Body of pancreas (tissue), 4 donors: ENCODE measurements around the gene SIN3B. TPM values are rescaled to one million over a fixed set of nuclear protein-coding genes. Genes with fewer than 3 reads are reported as not detected.

Experiments used
- ATAC-seq: fragments of 150-250 bp; one replicate; pipeline ENCODE4 v1.9.1; 2016
- DNase-seq, 4 donors: peaks; one replicate each; pipeline ENCODE4 v3.0.0-alpha.2; 2019
- H3K27ac ChIP-seq, 4 donors: fragments of 200-600 bp; sonication (generic); 1 replicate in 3 of 4; 2 replicates in 1 of 4; pipeline versions ENCODE4 v1.5.1 to v1.6.1; 2016 to 2019; ENCODE audit warnings: mild to moderate bottlenecking in 1 of 4, mixed read lengths in 1 of 4, moderate library complexity in 1 of 4
- H3K27me3 ChIP-seq, 2 donors: fragments of 200-600 bp; sonication (generic); one replicate each; pipeline ENCODE4 v1.6.0; 2016; ENCODE audit warnings: mild to moderate bottlenecking in 1 of 2
- H3K36me3 ChIP-seq, 2 donors: fragments of 200-600 bp; sonication (generic); replicated peaks in 1 of 2; 2 replicates each; pipeline ENCODE4 v1.5.1; 2016; ENCODE audit warnings: low read depth in 2 of 2; ENCODE audit not compliant: insufficient read depth in 1 of 2
- H3K4me1 ChIP-seq: fragments of 200-600 bp; sonication (generic); one replicate; pipeline ENCODE4 v1.6.0; 2016
- H3K4me3 ChIP-seq, 2 donors: fragments of 200-600 bp; sonication (generic); 1 replicate in 1 of 2; 2 replicates in 1 of 2; pipeline ENCODE4 v1.5.1; 2016 to 2019
- H3K9me3 ChIP-seq, 3 donors: fragments of 200-600 bp; sonication (generic); 1 replicate in 2 of 3; 2 replicates in 1 of 3; pipeline ENCODE4 v1.5.1; 2016
- CTCF ChIP-seq, 7 experiments: fragments of 450-650 bp in 4 of 7; fragments of 200-600 bp in 3 of 7; sonication (generic) in 3 of 7; IDR thresholded peaks; one replicate each; pipeline ENCODE4 v1.5.1; 2016 to 2019; ENCODE audit warnings: antibody characterized with exemption in 7 of 7
- POLR2A ChIP-seq, 3 donors: fragments of 450-650 bp; IDR thresholded peaks; one replicate each; pipeline ENCODE4 v1.6.1; 2016; ENCODE audit warnings: antibody characterized with exemption in 3 of 3, mild to moderate bottlenecking in 2 of 3
- WGBS, 2 donors: methylation state at CpG; one replicate each; pipeline ENCODE4 v1.1.5; 2017; 5-methylcytosine and 5-hydroxymethylcytosine counted together
- intact Hi-C: fragments of 100-400 bp; cut with DNase I; formaldehyde crosslinking; loops from one replicate; pipeline ENCODE4 v1.15.1; 2023
- total RNA-seq, 2 donors: library from RNA; depleted of rRNA; stranded (reverse); fragments of >200 nt; gene quantifications; one replicate each; pipeline ENCODE4 v1.1.0, GENCODE V29; 2016

Gene SIN3B
- total RNA-seq, 2 donors from 2014 or later = 21.5 to 71.2 TPM

GRCh38 chr19:16789238-16789637 lies 40.0 kb upstream of the SIN3B start:
- no peak for DNase-seq
- Histone ChIP-seq H3K4me1 (no peaks in the 10 kb centered on the region), H3K27ac (no peak overlapping the region), H3K9me3 (peaks cover 0 to 14% (median 0%) of the 10 kb centered on the region in 3 donors), H3K4me3 (no peak overlapping the region), H3K27me3 (no peaks in the 10 kb centered on the region), H3K36me3 (no peaks in the 10 kb centered on the region)
- TF ChIP-seq POLR2A (IDR thresholded peaks at IDR 0.05) = no peak
- TF ChIP-seq CTCF (IDR thresholded peaks at IDR 0.05) = no peak
- intact Hi-C loops = no loop called here
- ATAC-seq = no peak
- WGBS, 2 donors = 85 to 87% methylated on average over 1 of the region's 1 CpG

- no peaks in the 10 kb centered on the region for H3K36me3 ChIP-seq
- TF ChIP-seq POLR2A (IDR thresholded peaks at IDR 0.05) = no peak
- TF ChIP-seq CTCF (IDR thresholded peaks at IDR 0.05) = no peak
- H3K4me1 ChIP-seq = no peaks in the 10 kb centered on the region
- ATAC-seq = no peak
- H3K27ac ChIP-seq = no peak overlapping the region
- peaks cover 0 to 14% (median 0%) of the 10 kb centered on the region in 3 donors for H3K9me3 ChIP-seq
- H3K4me3 ChIP-seq = no peak overlapping the region
- 14 to 30% methylated on average over 1 of the region's 1 CpG for WGBS, 2 donors
- H3K27me3 ChIP-seq = no peaks in the 10 kb centered on the region
- no peak for DNase-seq
- intact Hi-C loops = no loop called here
Measured at GRCh38 chr19:16790051-16790450, 39.1 kb upstream of the SIN3B start.

GRCh38 chr19:16791942-16792341 lies 37.3 kb upstream of the SIN3B start:
- no peak for TF ChIP-seq POLR2A (IDR thresholded peaks at IDR 0.05)
- no peak for TF ChIP-seq CTCF (IDR thresholded peaks at IDR 0.05)
- Histone ChIP-seq H3K4me1 (no peaks in the 10 kb centered on the region), H3K27me3 (no peaks in the 10 kb centered on the region), H3K27ac (no peak overlapping the region), H3K4me3 (no peak overlapping the region), H3K36me3 (no peaks in the 10 kb centered on the region), H3K9me3 (peaks cover 0 to 19% (median 0%) of the 10 kb centered on the region in 3 donors)
- ATAC-seq (no peak), DNase-seq (no peak)
- intact Hi-C loops = no loop called here
- 68 to 83% methylated on average over 5 to 10 of the region's 10 CpGs for WGBS, 2 donors

- H3K36me3 ChIP-seq = no peaks in the 10 kb centered on the region
- TF ChIP-seq CTCF (IDR thresholded peaks at IDR 0.05) (no peak), POLR2A (IDR thresholded peaks at IDR 0.05) (no peak)
- H3K4me3 ChIP-seq = no peak overlapping the region
- no peak overlapping the region for H3K27ac ChIP-seq
- ATAC-seq = no peak
- WGBS, 2 donors = 72 to 73% methylated on average over 14 to 17 of the region's 17 CpGs
- H3K4me1 ChIP-seq = no peaks in the 10 kb centered on the region
- H3K9me3 ChIP-seq = peaks cover 0 to 7% (median 0%) of the 10 kb centered on the region in 3 donors
- no peaks in the 10 kb centered on the region for H3K27me3 ChIP-seq
- intact Hi-C loops = no loop called here
- DNase-seq = no peak
Measured at GRCh38 chr19:16794456-16795441, 34.4 kb upstream of the SIN3B start.
